Measurements from ENCODE around the gene WDR7.

WDR7 gene

GRCh38 chr18:56722518-56722917 is 71.4 kb downstream of the WDR7 start:
- DNase-seq (ENCODE audit: low read depth) = no peak

GRCh38 chr18:56723068-56723467 is 71.9 kb downstream of the WDR7 start:
- DNase-seq (ENCODE audit: low read depth) = no peak

GRCh38 chr18:56723706-56724105 is 72.5 kb downstream of the WDR7 start:
- no peak for DNase-seq (ENCODE audit: low read depth)

- DNase-seq (ENCODE audit: low read depth) = no peak
These were observed 75.7 kb downstream of the WDR7 start for GRCh38 chr18:56726906-56727305.

GRCh38 chr18:56727399-56727798 is 76.2 kb downstream of the WDR7 start:
- no peak for DNase-seq (ENCODE audit: low read depth)

GRCh38 chr18:56728741-56729140 is 77.6 kb downstream of the WDR7 start:
- no peak for DNase-seq (ENCODE audit: low read depth)

GRCh38 chr18:56738184-56738583 is 87.0 kb downstream of the WDR7 start:
- no peak for DNase-seq (ENCODE audit: low read depth)

- DNase-seq (ENCODE audit: low read depth) = no peak
These were observed 88.6 kb downstream of the WDR7 start for GRCh38 chr18:56739731-56740130.

- no peak for DNase-seq (ENCODE audit: low read depth)
These were observed 89.5 kb downstream of the WDR7 start for GRCh38 chr18:56740645-56741044.

- no peak for DNase-seq (ENCODE audit: low read depth)
These were observed 90.5 kb downstream of the WDR7 start for GRCh38 chr18:56741685-56742084.

- DNase-seq (ENCODE audit: low read depth) = no peak
These were observed 92.0 kb downstream of the WDR7 start for GRCh38 chr18:56743115-56743514.

GRCh38 chr18:56747032-56747658 is 96.0 kb downstream of the WDR7 start:
- no peak for DNase-seq (ENCODE audit: low read depth)

- no peak for DNase-seq (ENCODE audit: low read depth)
These were observed 96.7 kb downstream of the WDR7 start for GRCh38 chr18:56747857-56748256.

GRCh38 chr18:56748698-56749268 is 97.6 kb downstream of the WDR7 start:
- no peak for DNase-seq (ENCODE audit: low read depth)

GRCh38 chr18:56756966-56757365 is 105.8 kb downstream of the WDR7 start:
- DNase-seq (ENCODE audit: low read depth) = no peak

- no peak for DNase-seq (ENCODE audit: low read depth)
These were observed 118.9 kb downstream of the WDR7 start for GRCh38 chr18:56770097-56770496.

- DNase-seq (ENCODE audit: low read depth) = no peak
These were observed 119.7 kb downstream of the WDR7 start for GRCh38 chr18:56770873-56771272.

- DNase-seq (ENCODE audit: low read depth) = no peak
These were observed 124.5 kb downstream of the WDR7 start for GRCh38 chr18:56775701-56776100.

GRCh38 chr18:56787390-56787789 is 136.2 kb downstream of the WDR7 start:
- DNase-seq (ENCODE audit: low read depth) = no peak

GRCh38 chr18:56789004-56789888 is 138.1 kb downstream of the WDR7 start:
- no peak for DNase-seq (ENCODE audit: low read depth)

- no peak for DNase-seq (ENCODE audit: low read depth)
These were observed 138.7 kb downstream of the WDR7 start for GRCh38 chr18:56789889-56790180.

- DNase-seq (ENCODE audit: low read depth) = no peak
These were observed 144.2 kb downstream of the WDR7 start for GRCh38 chr18:56795381-56795780.

- DNase-seq (ENCODE audit: low read depth) = no peak
These were observed 148.6 kb downstream of the WDR7 start for GRCh38 chr18:56799756-56800155.

All from stimulated activated CD8-positive, alpha-beta memory T cell treated with anti-CD3 and anti-CD28 coated beads, Interleukin-15, amount 100 ng/mL, for 24 hours (primary cell).